ENCODE measurements around the gene C11orf91.
"Not testable (repeated sequence)": the region's sequence is repeated elsewhere in the genome, so short reads cannot be mapped to it uniquely, and the experiment has no call there.

The C11orf91 gene

DNA sequence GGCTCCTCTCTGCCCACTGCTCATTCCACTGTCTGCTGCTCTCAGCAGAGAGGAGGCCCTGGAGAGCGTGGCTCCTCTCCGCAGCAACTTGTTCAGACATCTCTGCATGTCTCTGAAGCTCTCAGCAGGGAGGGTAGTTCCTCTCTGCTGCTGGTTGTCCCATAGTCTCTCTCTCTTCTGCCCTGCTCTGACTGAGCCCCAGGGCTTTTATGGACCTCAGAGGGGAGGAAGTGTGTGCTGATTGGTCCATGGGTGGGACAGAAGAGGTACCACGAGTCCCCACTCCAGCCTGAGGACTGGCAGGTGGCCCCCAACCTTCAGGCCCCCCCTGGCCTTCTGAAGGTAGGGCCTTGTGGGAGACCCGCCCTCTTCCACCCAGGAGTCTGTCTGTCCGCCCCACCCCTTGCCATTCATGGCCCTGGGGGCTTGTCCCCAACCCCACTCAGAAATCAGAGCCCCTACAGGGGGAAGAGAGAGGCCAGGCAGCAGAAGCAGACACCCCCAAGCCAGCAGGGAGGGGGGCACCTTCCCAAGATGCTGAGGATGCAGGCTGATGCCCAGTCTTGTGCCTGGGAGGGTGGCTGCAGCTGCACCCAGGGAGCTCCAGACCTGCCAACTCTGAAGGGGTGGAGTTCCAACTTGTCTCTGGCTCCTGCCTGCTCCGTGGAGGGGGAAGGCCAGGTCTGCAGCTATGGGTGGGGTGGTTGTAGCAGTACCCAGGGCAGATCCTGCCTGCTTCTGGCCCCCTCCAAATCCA is 35.1 kb downstream of the C11orf91 start:
- TF ChIP-seq, protein P1, sequence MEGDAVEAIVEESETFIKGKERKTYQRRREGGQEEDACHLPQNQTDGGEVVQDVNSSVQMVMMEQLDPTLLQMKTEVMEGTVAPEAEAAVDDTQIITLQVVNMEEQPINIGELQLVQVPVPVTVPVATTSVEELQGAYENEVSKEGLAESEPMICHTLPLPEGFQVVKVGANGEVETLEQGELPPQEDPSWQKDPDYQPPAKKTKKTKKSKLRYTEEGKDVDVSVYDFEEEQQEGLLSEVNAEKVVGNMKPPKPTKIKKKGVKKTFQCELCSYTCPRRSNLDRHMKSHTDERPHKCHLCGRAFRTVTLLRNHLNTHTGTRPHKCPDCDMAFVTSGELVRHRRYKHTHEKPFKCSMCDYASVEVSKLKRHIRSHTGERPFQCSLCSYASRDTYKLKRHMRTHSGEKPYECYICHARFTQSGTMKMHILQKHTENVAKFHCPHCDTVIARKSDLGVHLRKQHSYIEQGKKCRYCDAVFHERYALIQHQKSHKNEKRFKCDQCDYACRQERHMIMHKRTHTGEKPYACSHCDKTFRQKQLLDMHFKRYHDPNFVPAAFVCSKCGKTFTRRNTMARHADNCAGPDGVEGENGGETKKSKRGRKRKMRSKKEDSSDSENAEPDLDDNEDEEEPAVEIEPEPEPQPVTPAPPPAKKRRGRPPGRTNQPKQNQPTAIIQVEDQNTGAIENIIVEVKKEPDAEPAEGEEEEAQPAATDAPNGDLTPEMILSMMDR (conservative IDR thresholded peaks at IDR 0.05; ENCODE audit: low read depth, low read length), result no peak
- H3K9ac ChIP-seq, result no peak overlapping the region
- H2AFZ ChIP-seq (ENCODE audit: low read depth), result no peak overlapping the region
- H3K79me2 ChIP-seq (ENCODE audit: insufficient read depth, low read depth), result no peaks in the 10 kb centered on the region
- H3K4me3 ChIP-seq (IDR thresholded peaks at IDR 0.05; ENCODE audit: insufficient read depth, low read depth, low read length), result no peak overlapping the region
- H3K4me2 ChIP-seq, result no peak overlapping the region
- H4K20me1 ChIP-seq (ENCODE audit: insufficient read depth), result no peaks in the 10 kb centered on the region
- peaks cover 3% of the 10 kb centered on the region for H3K4me1 ChIP-seq (ENCODE audit: low read depth, poor library complexity, severe bottlenecking)
- H3K27me3 ChIP-seq (ENCODE audit: insufficient read depth, low read depth), result no peaks in the 10 kb centered on the region
- H3K27ac ChIP-seq, result no peak overlapping the region
- 0 out of 2 replicates have a peak, but pooled peaks cover 4% of the 10 kb centered on the region for H3K36me3 ChIP-seq (ENCODE audit: insufficient read depth)

DNA sequence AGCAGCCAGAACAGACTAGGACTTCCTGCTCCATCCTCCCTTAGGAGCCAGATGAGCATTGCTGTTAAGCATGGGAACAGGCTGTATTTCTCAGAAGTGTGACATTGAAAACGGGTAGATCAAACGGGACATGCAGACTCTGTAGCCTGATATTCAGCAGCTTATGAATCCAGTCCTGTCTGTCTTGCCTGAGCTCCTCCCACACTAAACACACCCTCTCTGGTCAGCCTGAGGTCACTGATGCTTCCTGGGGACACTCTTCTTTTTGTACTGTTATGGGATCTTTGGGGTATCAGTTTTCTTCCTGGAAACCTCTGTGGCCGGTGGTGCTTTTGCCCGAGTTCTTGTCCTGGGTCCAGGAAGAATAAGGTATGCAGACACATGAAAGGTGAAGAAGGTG is 35.8 kb downstream of the C11orf91 start:
- TF ChIP-seq, protein P1 (conservative IDR thresholded peaks at IDR 0.05; ENCODE audit: low read depth, low read length), result no peak
- no peaks in the 10 kb centered on the region for H4K20me1 ChIP-seq (ENCODE audit: insufficient read depth)
- no peak overlapping the region for H3K4me2 ChIP-seq
- no peak overlapping the region for H3K27ac ChIP-seq
- H3K4me1 ChIP-seq (ENCODE audit: low read depth, poor library complexity, severe bottlenecking), result peaks cover 3% of the 10 kb centered on the region
- H3K9ac ChIP-seq, result no peak overlapping the region
- H3K4me3 ChIP-seq (IDR thresholded peaks at IDR 0.05; ENCODE audit: insufficient read depth, low read depth, low read length), result no peak overlapping the region
- H3K27me3 ChIP-seq (ENCODE audit: insufficient read depth, low read depth), result no peaks in the 10 kb centered on the region
- 0 out of 2 replicates have a peak, but pooled peaks cover 4% of the 10 kb centered on the region for H3K36me3 ChIP-seq (ENCODE audit: insufficient read depth)
- no peak overlapping the region for H2AFZ ChIP-seq (ENCODE audit: low read depth)
- H3K79me2 ChIP-seq (ENCODE audit: insufficient read depth, low read depth), result no peaks in the 10 kb centered on the region

DNA sequence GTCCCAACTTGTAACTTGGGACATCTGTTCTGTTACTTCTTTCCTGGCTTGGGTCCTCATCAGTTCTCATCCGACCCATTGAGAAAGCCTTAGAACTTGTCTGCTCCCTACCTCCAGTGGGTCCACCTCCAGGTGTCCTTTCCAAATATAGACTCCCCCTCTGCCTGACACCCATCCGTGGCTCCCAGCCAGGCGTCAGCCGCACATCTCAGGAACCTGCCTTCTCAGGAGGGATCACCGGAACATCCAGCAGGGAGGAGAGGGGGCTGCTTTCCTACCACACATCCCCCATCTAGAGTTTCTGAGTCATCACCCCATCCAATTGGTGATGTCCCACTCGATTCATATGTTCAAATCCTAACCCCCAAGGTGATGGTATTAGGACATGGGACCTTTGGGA is 36.5 kb downstream of the C11orf91 start:
- no peak overlapping the region for H2AFZ ChIP-seq (ENCODE audit: low read depth)
- H4K20me1 ChIP-seq (ENCODE audit: insufficient read depth), result no peaks in the 10 kb centered on the region
- H3K27ac ChIP-seq, result no peak overlapping the region
- H3K4me1 ChIP-seq (ENCODE audit: low read depth, poor library complexity, severe bottlenecking), result peaks cover 5% of the 10 kb centered on the region
- 0 out of 2 replicates have a peak, but pooled peaks cover 4% of the 10 kb centered on the region for H3K36me3 ChIP-seq (ENCODE audit: insufficient read depth)
- H3K4me3 ChIP-seq (IDR thresholded peaks at IDR 0.05; ENCODE audit: insufficient read depth, low read depth, low read length), result no peak overlapping the region
- no peaks in the 10 kb centered on the region for H3K79me2 ChIP-seq (ENCODE audit: insufficient read depth, low read depth)
- no peak overlapping the region for H3K4me2 ChIP-seq
- TF ChIP-seq, protein P1 (conservative IDR thresholded peaks at IDR 0.05; ENCODE audit: low read depth, low read length), result no peak
- no peak overlapping the region for H3K9ac ChIP-seq
- no peaks in the 10 kb centered on the region for H3K27me3 ChIP-seq (ENCODE audit: insufficient read depth, low read depth)

DNA sequence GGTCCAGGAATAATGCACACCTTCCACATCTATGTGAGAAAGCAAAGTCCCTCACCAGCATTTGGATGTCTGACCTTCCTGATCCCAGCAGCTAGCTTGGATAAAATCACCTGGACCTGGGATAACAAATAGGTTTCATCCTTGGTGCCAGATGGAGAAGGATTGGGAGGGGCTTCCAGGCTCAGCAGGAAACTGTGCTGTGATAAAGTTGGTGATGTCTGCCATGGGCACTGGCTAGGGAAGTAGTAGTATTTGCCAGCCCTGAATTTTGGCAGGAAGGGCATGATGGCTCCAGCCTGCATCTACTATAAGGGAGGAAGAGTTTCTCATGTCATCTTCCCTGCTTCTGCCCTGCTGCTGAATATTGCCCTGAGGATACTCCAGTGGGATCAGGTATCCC is 37.5 kb downstream of the C11orf91 start:
- no peaks in the 10 kb centered on the region for H3K79me2 ChIP-seq (ENCODE audit: insufficient read depth, low read depth)
- H2AFZ ChIP-seq (ENCODE audit: low read depth), result no peak overlapping the region
- TF ChIP-seq, protein P1 (conservative IDR thresholded peaks at IDR 0.05; ENCODE audit: low read depth, low read length), result no peak
- H3K4me1 ChIP-seq (ENCODE audit: low read depth, poor library complexity, severe bottlenecking), result peaks cover 10% of the 10 kb centered on the region
- no peaks in the 10 kb centered on the region for H4K20me1 ChIP-seq (ENCODE audit: insufficient read depth)
- no peaks in the 10 kb centered on the region for H3K27me3 ChIP-seq (ENCODE audit: insufficient read depth, low read depth)
- H3K9ac ChIP-seq, result no peak overlapping the region
- no peak overlapping the region for H3K4me2 ChIP-seq
- 0 out of 2 replicates have a peak, but pooled peaks cover 4% of the 10 kb centered on the region for H3K36me3 ChIP-seq (ENCODE audit: insufficient read depth)
- no peak overlapping the region for H3K4me3 ChIP-seq (IDR thresholded peaks at IDR 0.05; ENCODE audit: insufficient read depth, low read depth, low read length)
- H3K27ac ChIP-seq, result no peak overlapping the region

DNA sequence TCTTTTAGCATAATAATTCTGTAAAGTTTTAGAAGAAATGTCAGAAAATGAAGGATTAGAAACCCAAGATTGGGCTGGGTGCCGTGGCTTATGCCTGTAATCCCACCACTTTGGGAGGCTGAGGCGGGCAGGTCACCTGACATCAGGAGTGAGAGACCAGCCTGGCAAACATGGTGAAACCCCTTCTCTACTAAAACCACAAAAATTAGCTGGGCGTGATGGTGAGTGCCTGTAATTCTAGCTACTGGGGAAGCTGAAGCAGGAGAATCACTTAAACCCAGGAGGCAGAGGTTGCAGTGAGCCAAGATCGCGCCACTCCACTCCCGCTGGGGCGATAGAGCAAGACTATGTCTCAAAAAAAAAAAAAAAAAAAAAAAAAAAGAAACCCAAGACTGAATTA is 39.1 kb downstream of the C11orf91 start:
- not testable (repeated sequence) for H3K27ac ChIP-seq; H2AFZ ChIP-seq (ENCODE audit: low read depth); H3K9ac ChIP-seq; H3K79me2 ChIP-seq (ENCODE audit: insufficient read depth, low read depth); H3K27me3 ChIP-seq (ENCODE audit: insufficient read depth, low read depth); H3K4me3 ChIP-seq (IDR thresholded peaks at IDR 0.05; ENCODE audit: insufficient read depth, low read depth, low read length); H3K36me3 ChIP-seq (ENCODE audit: insufficient read depth); H3K4me2 ChIP-seq; H4K20me1 ChIP-seq (ENCODE audit: insufficient read depth)
- H3K4me1 ChIP-seq (ENCODE audit: low read depth, poor library complexity, severe bottlenecking), result peaks cover 23% of the 10 kb centered on the region

Measured in KMS-11 (cell line).